Activated T-cell treated with anti-CD3 and anti-CD28 coated beads, Interleukin-2, amount 50 U/mL, for 48 hours (primary cell): ENCODE measurements around the gene KLHDC7A.

ENCODE experiments used
- DNase-seq, 2 experiments: peaks; one replicate each; pipeline ENCODE4 v3.0.0-alpha.2; 2020

The KLHDC7A gene

GRCh38 chr1:18473195-18473815 is 7.4 kb upstream of the KLHDC7A start:
- DNase-seq, result no peak

DNA sequence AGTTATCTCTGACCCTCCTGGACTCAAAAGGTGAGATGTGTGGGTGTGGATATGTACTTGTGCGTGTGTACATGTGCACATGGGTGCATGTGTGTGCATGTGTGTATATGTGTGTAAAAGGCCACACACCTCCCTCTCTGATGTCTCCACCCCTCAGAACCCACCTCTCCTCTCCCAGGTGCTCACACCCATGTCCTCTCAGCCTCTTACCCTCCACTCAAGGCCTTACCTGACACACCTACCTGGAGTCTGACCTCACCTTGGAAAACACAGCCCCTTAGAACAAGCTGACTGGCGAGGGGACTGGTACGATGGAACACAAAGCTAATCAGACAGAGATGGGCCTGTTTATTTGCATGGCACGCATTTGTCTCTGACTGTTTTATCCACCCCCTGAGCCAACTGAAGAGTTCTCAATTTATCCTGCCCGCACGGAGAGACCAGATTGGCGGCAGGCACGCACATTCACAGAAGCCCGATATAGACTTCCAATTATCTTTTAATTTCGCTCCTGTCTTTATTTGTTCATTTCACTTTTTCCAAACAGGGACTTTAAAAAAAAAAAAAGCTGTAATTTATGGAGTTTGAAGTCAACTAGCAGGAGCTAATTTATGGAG is 6.1 kb upstream of the KLHDC7A start:
- DNase-seq, result no peak

GRCh38 chr1:18475234-18475905 is 5.4 kb upstream of the KLHDC7A start:
- DNase-seq, result no peak

DNA sequence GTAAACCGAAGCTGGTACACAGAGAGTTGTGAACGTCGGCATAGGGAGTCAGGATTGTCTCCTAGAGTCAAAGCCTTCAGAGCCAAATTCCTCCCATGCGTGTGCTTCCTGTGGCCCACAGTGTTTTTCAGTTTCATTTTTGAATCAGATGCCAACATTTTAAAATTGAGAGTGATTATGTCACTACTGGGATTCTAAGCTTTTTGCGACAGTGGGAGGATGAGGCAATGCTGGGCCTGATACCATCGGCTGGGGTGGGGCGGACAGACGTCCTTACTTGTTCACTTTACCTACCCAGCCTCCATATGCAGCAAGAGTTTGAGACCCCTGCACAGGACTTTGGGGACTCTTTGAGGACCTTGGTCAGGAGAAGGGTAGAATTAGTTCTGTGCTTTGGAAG is 1.3 kb upstream of the KLHDC7A start:
- DNase-seq, result no peak

DNA sequence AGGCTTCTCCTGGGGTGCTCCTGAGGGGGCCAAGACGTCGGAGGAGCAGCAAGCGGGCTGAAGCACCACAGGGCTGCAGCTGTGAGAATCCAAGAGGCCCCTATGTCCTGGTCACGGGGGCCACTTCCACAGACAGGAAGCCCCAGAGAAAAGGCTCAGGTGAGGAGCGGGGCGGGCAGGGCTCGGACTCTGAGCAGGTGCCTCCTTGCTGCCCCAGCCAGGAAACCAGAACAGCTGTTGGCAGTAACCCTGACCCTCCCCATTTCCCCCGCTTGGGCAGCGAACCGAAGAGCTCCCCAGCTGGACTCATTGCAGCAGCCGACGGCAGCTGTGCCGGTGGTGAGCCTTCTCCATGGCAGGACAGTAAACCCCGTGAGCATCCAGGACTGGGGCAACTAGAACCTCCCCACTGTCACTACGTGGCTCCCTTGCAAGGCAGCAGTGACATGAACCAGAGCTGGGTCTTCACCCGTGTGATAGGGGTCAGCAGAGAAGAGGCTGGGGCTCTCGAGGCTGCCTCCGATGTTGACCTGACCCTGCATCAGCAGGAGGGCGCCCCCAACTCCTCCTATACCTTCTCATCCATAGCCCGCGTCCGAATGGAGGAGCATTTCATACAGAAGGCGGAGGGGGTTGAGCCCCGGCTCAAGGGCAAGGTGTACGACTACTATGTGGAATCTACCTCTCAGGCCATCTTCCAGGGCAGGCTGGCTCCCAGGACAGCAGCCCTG is 625 bp downstream of the KLHDC7A start:
- no peak for DNase-seq

DNA sequence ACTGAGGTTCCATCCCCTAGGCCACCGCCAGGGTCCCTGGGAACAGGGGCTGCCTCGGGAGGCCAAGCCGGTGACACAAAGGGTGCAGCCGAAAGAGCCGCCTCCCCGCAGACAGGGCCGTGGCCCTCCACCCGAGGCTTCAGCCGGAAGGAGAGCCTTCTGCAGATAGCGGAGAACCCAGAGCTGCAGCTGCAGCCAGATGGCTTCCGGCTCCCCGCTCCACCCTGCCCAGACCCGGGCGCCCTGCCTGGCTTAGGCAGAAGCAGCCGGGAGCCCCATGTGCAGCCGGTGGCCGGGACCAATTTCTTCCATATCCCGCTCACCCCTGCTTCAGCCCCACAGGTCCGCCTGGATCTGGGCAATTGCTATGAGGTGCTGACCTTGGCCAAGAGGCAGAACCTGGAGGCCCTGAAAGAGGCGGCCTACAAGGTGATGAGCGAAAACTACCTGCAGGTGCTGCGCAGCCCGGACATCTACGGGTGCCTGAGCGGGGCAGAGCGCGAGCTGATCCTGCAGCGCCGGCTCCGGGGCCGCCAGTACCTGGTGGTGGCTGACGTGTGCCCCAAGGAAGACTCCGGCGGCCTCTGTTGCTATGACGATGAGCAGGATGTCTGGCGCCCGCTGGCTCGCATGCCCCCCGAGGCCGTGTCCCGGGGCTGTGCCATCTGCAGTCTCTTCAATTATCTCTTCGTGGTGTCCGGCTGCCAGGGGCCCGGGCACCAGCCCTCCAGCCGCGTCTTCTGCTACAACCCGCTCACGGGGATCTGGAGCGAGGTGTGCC is 1.4 kb downstream of the KLHDC7A start:
- DNase-seq, result no peak

- no peak for DNase-seq
Measured at GRCh38 chr1:18482721-18483425, 2.1 kb downstream of the KLHDC7A start.

DNA sequence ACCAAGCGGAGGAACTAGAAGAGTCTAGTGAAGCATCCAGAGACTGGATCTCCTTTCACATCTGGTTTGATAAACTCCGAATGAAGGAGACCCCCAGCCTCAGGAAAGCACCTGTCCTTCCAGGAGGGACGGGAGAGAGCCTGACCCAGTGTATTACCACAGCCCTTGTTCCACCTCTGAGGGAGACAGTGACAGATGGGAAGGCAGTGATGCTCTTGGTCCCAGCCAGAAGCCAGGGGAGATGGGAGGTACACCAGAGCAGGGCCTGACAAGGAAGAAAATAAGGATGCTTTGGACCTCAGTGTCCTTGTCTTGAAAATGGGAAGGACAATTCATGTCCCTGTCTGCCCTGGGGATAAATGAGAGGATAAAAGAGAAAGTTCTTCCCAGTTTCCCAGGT is 3.5 kb downstream of the KLHDC7A start:
- no peak for DNase-seq

GRCh38 chr1:18484721-18485120 is 4.0 kb downstream of the KLHDC7A start:
- DNase-seq, result no peak

GRCh38 chr1:18485227-18485626 is 4.5 kb downstream of the KLHDC7A start:
- DNase-seq, result no peak

DNA sequence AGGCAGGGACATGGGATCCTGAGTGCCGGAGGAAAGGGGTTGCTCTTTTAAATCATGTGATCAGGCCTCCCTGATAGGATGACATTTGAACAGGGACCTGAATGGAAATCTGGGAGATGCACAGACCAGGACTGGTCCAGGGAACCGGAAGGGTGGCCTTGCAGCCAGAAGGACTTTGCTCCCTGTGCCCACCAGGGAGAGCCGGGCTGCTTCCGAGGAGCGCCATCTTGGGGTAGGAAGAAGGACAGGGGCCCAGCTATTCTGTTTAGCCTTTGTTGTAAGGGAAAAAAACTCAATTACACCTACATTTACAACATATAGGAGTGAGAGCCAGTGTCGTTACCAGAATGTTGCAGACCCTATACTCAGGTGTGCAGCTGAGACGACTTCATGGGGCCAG is 5.5 kb downstream of the KLHDC7A start:
- DNase-seq, result no peak

DNA sequence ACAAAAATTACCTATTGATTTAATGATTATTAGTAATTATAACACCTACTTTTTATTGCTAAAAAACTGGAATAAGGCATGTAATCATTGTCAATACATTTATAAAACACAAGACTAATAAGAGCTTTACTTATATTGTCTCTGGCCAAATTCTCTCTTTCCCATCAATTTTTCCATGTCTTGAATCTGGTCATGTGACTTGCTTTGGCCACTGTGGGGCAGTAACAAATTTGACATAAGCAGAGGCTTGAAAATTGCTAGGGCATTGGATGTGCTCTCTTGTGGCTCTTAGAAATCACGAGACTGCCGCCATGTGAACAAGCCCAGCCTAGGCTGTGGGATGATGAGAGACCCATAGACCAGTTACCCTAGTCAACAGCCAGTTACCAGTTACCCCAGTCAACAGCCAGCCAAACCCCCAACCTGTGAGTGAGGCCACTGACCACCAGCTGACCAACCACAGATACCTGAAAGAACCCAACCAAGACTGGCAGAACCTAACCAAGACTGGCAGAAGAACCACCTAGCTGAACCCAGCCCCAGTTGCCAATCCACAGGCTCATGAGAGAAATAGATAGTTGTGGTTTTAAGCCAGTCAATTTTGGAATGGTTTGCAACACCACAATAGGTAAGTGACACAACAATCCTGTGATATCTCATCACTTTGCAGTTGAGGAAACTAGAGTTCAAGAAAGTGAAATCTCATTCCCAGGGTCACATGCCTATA is 8.8 kb downstream of the KLHDC7A start:
- no peak for DNase-seq

GRCh38 chr1:18491168-18491567 is 10.4 kb downstream of the KLHDC7A start:
- DNase-seq, result no peak

DNA sequence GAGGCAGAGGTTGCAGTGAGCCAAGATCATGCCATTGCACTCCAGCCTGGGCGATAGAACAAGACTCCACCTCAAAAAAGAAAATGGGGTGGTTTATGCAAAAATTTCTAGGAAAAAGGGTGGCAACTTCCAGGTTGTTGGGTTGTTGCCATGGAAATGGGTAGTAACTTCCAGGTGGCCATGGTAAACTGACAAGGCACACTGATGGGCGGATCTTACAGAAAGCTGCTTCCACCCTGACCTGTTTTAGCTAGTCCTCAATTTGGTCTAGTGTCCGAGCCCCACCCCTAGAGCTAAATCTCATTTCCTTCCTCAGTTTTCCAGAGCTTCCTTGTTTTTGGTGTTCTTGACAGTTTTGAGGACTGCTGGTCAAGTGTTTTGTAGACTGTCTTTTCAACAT is 13.6 kb downstream of the KLHDC7A start:
- no peak for DNase-seq

DNA sequence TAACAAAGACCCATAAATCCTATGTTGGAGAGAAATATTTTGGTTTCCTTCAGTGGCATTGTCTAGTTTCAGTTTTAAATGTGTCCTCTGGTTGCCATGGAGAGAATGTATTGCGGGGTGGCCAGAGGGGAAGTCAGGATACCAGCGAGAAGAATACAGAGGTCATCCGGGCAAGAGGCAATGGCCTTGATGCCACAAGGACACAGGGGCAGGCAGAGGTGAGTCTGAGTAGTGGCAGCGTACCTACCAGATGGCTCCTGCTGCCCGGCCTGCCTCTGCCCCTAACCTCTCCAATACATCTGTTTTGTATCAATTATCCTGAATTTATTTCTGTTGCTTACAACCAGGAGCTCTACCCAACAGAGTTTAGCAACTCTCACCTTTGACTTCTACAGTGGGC is 14.9 kb downstream of the KLHDC7A start:
- no peak for DNase-seq

DNA sequence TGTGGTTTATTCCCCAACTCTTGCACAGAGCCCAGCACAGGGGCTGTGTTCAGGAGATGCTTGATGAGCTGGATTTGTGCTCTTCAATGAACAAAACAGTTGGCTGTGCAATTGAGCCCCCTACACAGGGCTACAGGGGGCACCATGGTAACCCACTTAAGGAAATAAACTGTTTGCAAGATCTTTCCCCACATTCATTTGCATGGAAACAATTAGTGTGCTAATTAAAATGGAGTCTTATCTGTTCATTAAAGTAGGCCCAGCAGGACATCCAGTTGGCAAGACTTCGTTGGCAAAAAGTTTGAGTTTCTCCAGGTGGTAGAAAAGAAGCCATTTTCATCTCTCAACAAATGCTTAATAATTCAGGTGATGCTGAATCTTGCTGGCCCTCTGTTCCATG is 15.3 kb downstream of the KLHDC7A start:
- no peak for DNase-seq

GRCh38 chr1:18496497-18497235 is 15.9 kb downstream of the KLHDC7A start:
- no peak for DNase-seq

- DNase-seq, result no peak
Measured at GRCh38 chr1:18501833-18502232, 21.1 kb downstream of the KLHDC7A start.

- no peak for DNase-seq
Measured at GRCh38 chr1:18504609-18505008, 23.9 kb downstream of the KLHDC7A start.

GRCh38 chr1:18505666-18506065 is 24.9 kb downstream of the KLHDC7A start:
- no peak for DNase-seq

DNA sequence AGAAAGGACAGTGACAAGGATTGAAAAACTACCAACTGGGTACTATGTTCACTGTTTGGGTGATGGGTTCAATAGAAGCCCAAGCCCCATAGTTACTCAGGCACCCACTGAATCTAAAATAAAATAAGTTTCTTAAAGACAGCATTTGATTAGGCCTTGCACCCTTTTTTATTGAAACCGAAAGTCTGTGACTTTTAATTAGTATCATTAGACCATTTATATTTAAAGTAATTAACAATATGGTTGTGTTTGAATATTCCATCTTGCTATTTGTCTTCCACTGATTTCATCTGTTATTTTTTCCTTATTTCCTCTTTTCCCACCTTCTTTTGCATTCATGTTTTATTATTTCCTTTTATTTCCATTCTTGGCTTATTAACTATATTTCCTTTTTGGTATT is 27.4 kb downstream of the KLHDC7A start:
- DNase-seq, result no peak
